ENCODE results near the gene TENM4. TPM values are rescaled to one million over a fixed set of nuclear protein-coding genes. Genes with fewer than 3 reads are reported as not detected.
"Not testable (repeated sequence)": the region's sequence is repeated elsewhere in the genome, so short reads cannot be mapped to it uniquely, and the experiment has no call there.

Gene TENM4
- total and polyA plus RNA-seq, 2 of the 8 experiments (the other 6 are each of a cell fraction or from before 2014, with no cell fraction given): 3.5 to 7.2 TPM

DNA sequence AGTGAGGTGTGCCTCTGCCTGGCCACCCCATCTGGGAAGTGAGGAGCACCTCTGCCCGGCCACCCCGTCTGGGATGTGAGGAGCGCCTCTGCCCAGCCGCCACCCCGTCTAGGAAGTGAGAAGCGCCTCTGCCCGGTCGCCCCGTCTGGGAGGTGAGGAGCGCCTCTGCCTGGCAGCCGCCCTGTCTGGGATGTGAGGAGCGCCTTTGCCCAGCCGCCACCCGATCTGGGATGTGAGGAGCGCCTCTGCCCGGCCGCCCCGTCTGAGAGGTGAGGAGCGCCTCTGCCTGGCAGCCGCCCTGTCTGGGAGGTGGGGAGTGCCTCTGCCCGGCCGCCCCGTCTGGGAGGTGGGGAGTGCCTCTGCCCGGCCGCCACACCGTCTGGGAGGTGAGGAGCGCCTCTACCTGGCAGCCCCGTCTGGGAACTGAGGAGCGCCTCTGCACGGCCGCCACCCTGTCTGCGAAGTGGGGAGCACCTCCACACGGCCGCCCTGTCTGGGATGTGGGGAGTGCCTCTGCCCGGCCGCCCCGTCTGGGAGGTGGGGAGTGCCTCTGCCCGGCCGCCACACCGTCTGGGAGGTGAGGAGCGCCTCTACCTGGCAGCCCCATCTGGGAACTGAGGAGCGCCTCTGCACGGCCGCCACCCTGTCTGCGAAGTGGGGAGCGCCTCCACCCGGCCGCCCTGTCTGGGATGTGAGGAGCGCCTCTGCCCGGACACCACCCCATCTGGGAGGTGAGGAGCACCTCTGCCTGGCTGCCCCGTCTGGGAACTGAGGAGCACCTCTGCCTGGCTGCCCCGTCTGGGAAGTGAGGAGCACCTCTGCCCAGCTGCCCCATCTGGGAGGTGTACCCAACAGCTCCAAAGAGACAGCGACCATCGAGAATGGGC lies 561.5 kb downstream of the TENM4 start:
- H3K9ac ChIP-seq (replicated peaks in 1 of 4; ENCODE audit: extremely low read depth in 1 of 4, low read depth in 3 of 4, low read length in 3 of 4); H3K79me1 ChIP-seq (ENCODE audit: low read depth, low read length); H3K23ac ChIP-seq (ENCODE audit: insufficient read length); H2AFZ ChIP-seq (ENCODE audit: low read length); H3K23me2 ChIP-seq (ENCODE audit: low read depth, low read length); H2BK120ac ChIP-seq (replicated peaks; ENCODE audit: low read depth, low read length); FAIRE-seq; H3K4me2 ChIP-seq (ENCODE audit: insufficient read depth in 1 of 2, low read depth in 2 of 2, low read length in 2 of 2); H4K8ac ChIP-seq (ENCODE audit: extremely low read depth, insufficient read depth, low read length); H4K5ac ChIP-seq (ENCODE audit: insufficient read length, low read depth, low read length); H2AK5ac ChIP-seq (ENCODE audit: low read depth, low read length); H2BK15ac ChIP-seq (ENCODE audit: low read length); H3K27me3 ChIP-seq (replicated peaks in 1 of 4; ENCODE audit: control insufficient read depth in 3 of 4, extremely low read depth in 1 of 4, insufficient read depth in 3 of 4, low read length in 3 of 4); DNase-seq (ENCODE audit: low read depth in 1 of 2, low spot score in 2 of 2); H3K79me2 ChIP-seq (ENCODE audit: control insufficient read depth in 1 of 2, insufficient read depth in 2 of 2, low read length in 2 of 2); POLR2A ChIA-PET (ENCODE audit: partially characterized antibody); H3K4me1 ChIP-seq (replicated peaks in 1 of 4; ENCODE audit: control insufficient read depth in 3 of 4, insufficient read depth in 4 of 4, low read length in 3 of 4); H2BK12ac ChIP-seq (ENCODE audit: low read depth, low read length); H3K4ac ChIP-seq (replicated peaks; ENCODE audit: insufficient read length, low read depth, low read length); H2BK20ac ChIP-seq (ENCODE audit: low read length); H4K91ac ChIP-seq (replicated peaks; ENCODE audit: insufficient read length, low read length); H2BK5ac ChIP-seq (ENCODE audit: low read depth, low read length); H3K18ac ChIP-seq (ENCODE audit: extremely low read depth, low read length); H3K56ac ChIP-seq (replicated peaks; ENCODE audit: insufficient read length, low read depth, low read length); H3K14ac ChIP-seq (ENCODE audit: insufficient read length); H3K4me3 ChIP-seq (ENCODE audit: extremely low read depth in 1 of 4, insufficient read depth in 2 of 4, low read depth in 3 of 4, low read length in 4 of 4); H4K20me1 ChIP-seq (replicated peaks in 1 of 2; ENCODE audit: control insufficient read depth in 1 of 2, insufficient read depth in 2 of 2, low read length in 2 of 2); H3K27ac ChIP-seq (ENCODE audit: low read depth, low read length): not testable (repeated sequence)
- WGBS, 2 experiments (ENCODE audit: extremely low coverage in 1 of 2, insufficient coverage in 1 of 2, insufficient read length in 1 of 2, insufficient replicate concordance in 2 of 2, low coverage in 1 of 2, low lambda C conversion rate in 2 of 2, missing lambda C conversion rate in 1 of 2): 94% methylated on average over 36 of the region's 54 CpGs; no CpG with 5 or more reads in 1 of the 2 experiments
- Histone ChIP-seq H3K9me3 (ENCODE audit: insufficient read depth in 2 of 2, low read depth in 1 of 2, low read length in 1 of 2) (peaks cover 12 to 24% of the 10 kb centered on the region in 2 experiments), H3K36me3 (ENCODE audit: control insufficient read depth in 2 of 4, insufficient read depth in 4 of 4, low read length in 3 of 4) (peaks cover 0 to 12% (median 1%) of the 10 kb centered on the region in 4 experiments; a peak in 2 of 8 replicates)
- CTCF ChIA-PET (ENCODE audit: partially characterized antibody): interaction anchor here (1.0 kb wide), 1 partner anchor 80 kb away, joined by 3 read pairs; no protein-coding TSS in a partner anchor
- peak in 1 of 2 experiments; percentile 24; a peak in 1 of 3 replicates for TF ChIP-seq EP300 (IDR thresholded peaks at IDR 0.05; ENCODE audit: borderline replicate concordance in 1 of 2, low read depth in 2 of 2, low read length in 2 of 2)
